Measurements from ENCODE around the gene SYNM.

DNA sequence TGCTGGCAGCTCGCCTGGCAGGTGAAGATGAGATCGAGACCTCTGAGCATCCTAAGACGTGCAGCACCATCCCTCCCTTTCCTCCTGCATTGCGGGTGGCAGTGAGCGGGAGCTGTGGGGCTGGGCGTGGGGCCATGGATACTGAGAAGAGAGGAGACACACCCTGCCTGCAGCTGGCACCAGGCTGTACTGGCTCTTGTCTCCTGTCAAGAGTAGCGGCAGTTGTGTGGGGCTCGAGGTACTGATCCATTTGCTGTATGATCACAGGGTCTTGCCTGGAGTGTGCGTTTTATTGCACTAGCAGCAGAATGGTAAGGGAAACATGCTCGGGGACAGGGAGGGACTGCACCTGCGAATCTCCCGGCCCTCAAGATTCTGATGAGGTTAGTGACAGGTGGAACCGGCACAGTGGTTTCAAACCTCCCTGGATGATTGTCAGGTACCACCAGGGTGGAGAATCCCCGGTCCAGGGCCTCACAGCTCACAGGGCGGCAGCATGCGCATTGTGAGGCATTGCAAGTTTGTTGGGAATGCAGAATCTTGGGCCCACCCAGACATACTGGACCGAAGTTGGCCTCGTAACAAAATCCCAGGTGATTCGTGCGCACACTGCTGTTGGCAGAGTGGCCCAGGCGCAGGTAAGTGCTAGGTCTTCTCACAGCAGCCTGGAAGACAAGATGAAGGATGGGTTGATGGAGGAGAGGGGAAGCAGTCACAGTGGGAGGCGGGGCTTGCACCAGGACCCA, 14.1 kb downstream of the SYNM start:
- TF ChIP-seq EZH2 (IDR thresholded peaks at IDR 0.05; ENCODE audit: borderline replicate concordance, insufficient read depth, low read depth, low read length, poor library complexity, severe bottlenecking): no peak
- TF ChIP-seq, protein P1, sequence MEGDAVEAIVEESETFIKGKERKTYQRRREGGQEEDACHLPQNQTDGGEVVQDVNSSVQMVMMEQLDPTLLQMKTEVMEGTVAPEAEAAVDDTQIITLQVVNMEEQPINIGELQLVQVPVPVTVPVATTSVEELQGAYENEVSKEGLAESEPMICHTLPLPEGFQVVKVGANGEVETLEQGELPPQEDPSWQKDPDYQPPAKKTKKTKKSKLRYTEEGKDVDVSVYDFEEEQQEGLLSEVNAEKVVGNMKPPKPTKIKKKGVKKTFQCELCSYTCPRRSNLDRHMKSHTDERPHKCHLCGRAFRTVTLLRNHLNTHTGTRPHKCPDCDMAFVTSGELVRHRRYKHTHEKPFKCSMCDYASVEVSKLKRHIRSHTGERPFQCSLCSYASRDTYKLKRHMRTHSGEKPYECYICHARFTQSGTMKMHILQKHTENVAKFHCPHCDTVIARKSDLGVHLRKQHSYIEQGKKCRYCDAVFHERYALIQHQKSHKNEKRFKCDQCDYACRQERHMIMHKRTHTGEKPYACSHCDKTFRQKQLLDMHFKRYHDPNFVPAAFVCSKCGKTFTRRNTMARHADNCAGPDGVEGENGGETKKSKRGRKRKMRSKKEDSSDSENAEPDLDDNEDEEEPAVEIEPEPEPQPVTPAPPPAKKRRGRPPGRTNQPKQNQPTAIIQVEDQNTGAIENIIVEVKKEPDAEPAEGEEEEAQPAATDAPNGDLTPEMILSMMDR (IDR thresholded peaks at IDR 0.05): no peak
